ENCODE data around the gene CACNG1.

Gene CACNG1

GRCh38 chr17:67044016-67044772 lies at the start of gene CACNG1:
Gene CACNG1 (plus strand): TSS chr17:67044554. CDS start chr17:67044661, 107 bp downstream.
- no peak for DNase-seq

GRCh38 chr17:66994930-66995535 lies 49.3 kb upstream of the CACNG1 start:
- no peak for DNase-seq

GRCh38 chr17:66995944-66996343 lies 48.4 kb upstream of the CACNG1 start:
- DNase-seq = no peak

- no peak for DNase-seq
Measured at GRCh38 chr17:66996926-66997325, 47.4 kb upstream of the CACNG1 start.

GRCh38 chr17:67003231-67003630 lies 41.1 kb upstream of the CACNG1 start:
- DNase-seq = no peak

GRCh38 chr17:67004181-67004580 lies 40.2 kb upstream of the CACNG1 start:
- no peak for DNase-seq

- DNase-seq = no peak
Measured at GRCh38 chr17:67007266-67007665, 37.1 kb upstream of the CACNG1 start.

- DNase-seq = no peak
Measured at GRCh38 chr17:67008101-67008500, 36.3 kb upstream of the CACNG1 start.

- DNase-seq = no peak
Measured at GRCh38 chr17:67011527-67012175, 32.7 kb upstream of the CACNG1 start.

GRCh38 chr17:67013891-67014290 lies 30.5 kb upstream of the CACNG1 start:
- no peak for DNase-seq

GRCh38 chr17:67015001-67015400 lies 29.4 kb upstream of the CACNG1 start:
- DNase-seq = no peak

- no peak for DNase-seq
Measured at GRCh38 chr17:67016039-67016762, 28.2 kb upstream of the CACNG1 start.

- DNase-seq = no peak
Measured at GRCh38 chr17:67017910-67018309, 26.4 kb upstream of the CACNG1 start.

- no peak for DNase-seq
Measured at GRCh38 chr17:67018471-67019434, 25.6 kb upstream of the CACNG1 start.

GRCh38 chr17:67019809-67020208 lies 24.5 kb upstream of the CACNG1 start:
- DNase-seq = no peak

GRCh38 chr17:67020293-67020766 lies 24.0 kb upstream of the CACNG1 start:
- DNase-seq = no peak

- DNase-seq = no peak
Measured at GRCh38 chr17:67021196-67021595, 23.2 kb upstream of the CACNG1 start.

GRCh38 chr17:67021743-67022450 lies 22.5 kb upstream of the CACNG1 start:
- DNase-seq = no peak

- no peak for DNase-seq
Measured at GRCh38 chr17:67022451-67022810, 21.9 kb upstream of the CACNG1 start.

- DNase-seq = no peak
Measured at GRCh38 chr17:67024736-67025135, 19.6 kb upstream of the CACNG1 start.

GRCh38 chr17:67025216-67025792 lies 19.1 kb upstream of the CACNG1 start:
- DNase-seq = no peak
